Prostate gland (tissue), 2 donors: ENCODE data around the gene DENND2A. TPM values are rescaled to one million over a fixed set of nuclear protein-coding genes. Genes with fewer than 3 reads are reported as not detected.

Experiments
- DNase-seq: peaks from one replicate; pipeline ENCODE4 v3.0.0-alpha.2; 2019; ENCODE audit warnings: low spot score
- H3K27ac ChIP-seq, 2 donors: fragments of 200-600 bp; sonication (generic); 2 replicates each; pipeline ENCODE4 v1.5.1; 2017 to 2019
- H3K27me3 ChIP-seq: fragments of 200-600 bp; sonication (generic); replicated peaks from 2 replicates; pipeline ENCODE4 v1.5.1; 2019; ENCODE audit not compliant: insufficient read depth
- H3K36me3 ChIP-seq, 2 donors: fragments of 200-600 bp; sonication (generic); 1 replicate in 1 of 2; 2 replicates in 1 of 2; pipeline versions ENCODE4 v1.5.1 to v1.8.1; 2017 to 2019
- H3K4me1 ChIP-seq: fragments of 200-600 bp; sonication (generic); replicated peaks from 2 replicates; pipeline ENCODE4 v1.5.1; 2019
- H3K4me3 ChIP-seq, 2 donors: fragments of 200-600 bp; sonication (generic); 2 replicates each; pipeline ENCODE4 v1.5.1; 2017 to 2019
- H3K9me3 ChIP-seq: fragments of 200-600 bp; sonication (generic); 2 replicates; pipeline ENCODE4 v1.5.1; 2017
- POLR2A ChIP-seq: fragments of 450-650 bp; IDR thresholded peaks from one replicate; pipeline ENCODE4 v1.6.1; 2016; ENCODE audit warnings: antibody characterized with exemption, mild to moderate bottlenecking
- POLR2AphosphoS5 ChIP-seq: sonication (generic); formaldehyde crosslinking; IDR thresholded peaks from one replicate; pipeline ENCODE4 v1.6.1; 2017; ENCODE audit warnings: antibody characterized with exemption
- WGBS: methylation state at CpG from one replicate; pipeline ENCODE4 v1.1.5; 2018; 5-methylcytosine and 5-hydroxymethylcytosine counted together
- intact Hi-C: fragments of 100-400 bp; cut with DNase I; formaldehyde crosslinking; loops from one replicate; pipeline ENCODE4 v1.14.2; 2022
- total RNA-seq, 2 donors: library from RNA; depleted of rRNA; stranded (reverse); fragments of >200 nt; gene quantifications; one replicate each; pipeline ENCODE4 v1.1.0, GENCODE V29; 2016
- TF ChIP-seq, protein P1 (sequence below), 4 experiments: fragments of 200-600 bp in 2 of 4; fragments of 450-650 bp in 2 of 4; sonication (generic) in 2 of 4; IDR thresholded peaks; 1 replicate in 3 of 4; 2 replicates in 1 of 4; pipeline ENCODE4 v1.5.1; 2016 to 2019; ENCODE audit warnings: antibody characterized with exemption in 4 of 4, mild to moderate bottlenecking in 2 of 4, moderate library complexity in 2 of 4

The DENND2A gene, protein sequence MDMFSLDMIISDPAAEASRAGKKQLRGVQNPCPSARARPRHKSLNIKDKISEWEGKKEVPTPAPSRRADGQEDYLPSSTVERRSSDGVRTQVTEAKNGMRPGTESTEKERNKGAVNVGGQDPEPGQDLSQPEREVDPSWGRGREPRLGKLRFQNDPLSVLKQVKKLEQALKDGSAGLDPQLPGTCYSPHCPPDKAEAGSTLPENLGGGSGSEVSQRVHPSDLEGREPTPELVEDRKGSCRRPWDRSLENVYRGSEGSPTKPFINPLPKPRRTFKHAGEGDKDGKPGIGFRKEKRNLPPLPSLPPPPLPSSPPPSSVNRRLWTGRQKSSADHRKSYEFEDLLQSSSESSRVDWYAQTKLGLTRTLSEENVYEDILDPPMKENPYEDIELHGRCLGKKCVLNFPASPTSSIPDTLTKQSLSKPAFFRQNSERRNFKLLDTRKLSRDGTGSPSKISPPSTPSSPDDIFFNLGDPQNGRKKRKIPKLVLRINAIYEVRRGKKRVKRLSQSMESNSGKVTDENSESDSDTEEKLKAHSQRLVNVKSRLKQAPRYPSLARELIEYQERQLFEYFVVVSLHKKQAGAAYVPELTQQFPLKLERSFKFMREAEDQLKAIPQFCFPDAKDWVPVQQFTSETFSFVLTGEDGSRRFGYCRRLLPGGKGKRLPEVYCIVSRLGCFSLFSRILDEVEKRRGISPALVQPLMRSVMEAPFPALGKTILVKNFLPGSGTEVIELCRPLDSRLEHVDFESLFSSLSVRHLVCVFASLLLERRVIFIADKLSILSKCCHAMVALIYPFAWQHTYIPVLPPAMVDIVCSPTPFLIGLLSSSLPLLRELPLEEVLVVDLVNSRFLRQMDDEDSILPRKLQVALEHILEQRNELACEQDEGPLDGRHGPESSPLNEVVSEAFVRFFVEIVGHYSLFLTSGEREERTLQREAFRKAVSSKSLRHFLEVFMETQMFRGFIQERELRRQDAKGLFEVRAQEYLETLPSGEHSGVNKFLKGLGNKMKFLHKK
- total RNA-seq: 1 to 10 TPM; 4.0 to 9.2 TPM

GRCh38 chr7:140640727-140641523, at the start of gene DENND2A:
Gene DENND2A, minus strand, starts transcription at chr7:140640813. Its CDS starts 38,416 bp downstream, at chr7:140602397.
- Histone ChIP-seq H3K27me3 (no peaks in the 10 kb centered on the region), H3K36me3 (no peaks in the 10 kb centered on the region), H3K27ac (peak within 1 kb of the TSS; percentile 70 to 78), H3K9me3 (no peaks in the 10 kb centered on the region), H3K4me3 (peak within 1 kb of the TSS; percentile 50 to 51), H3K4me1 (no peaks in the 10 kb centered on the region)
- intact Hi-C loops: loop anchor here (5.0 kb wide), 1 partner anchor 39 kb away; no protein-coding TSS in a partner anchor
- 11% methylated on average over 62 of the region's 78 CpGs for WGBS
- DNase-seq: peak; percentile 27
- TF ChIP-seq, protein P1, sequence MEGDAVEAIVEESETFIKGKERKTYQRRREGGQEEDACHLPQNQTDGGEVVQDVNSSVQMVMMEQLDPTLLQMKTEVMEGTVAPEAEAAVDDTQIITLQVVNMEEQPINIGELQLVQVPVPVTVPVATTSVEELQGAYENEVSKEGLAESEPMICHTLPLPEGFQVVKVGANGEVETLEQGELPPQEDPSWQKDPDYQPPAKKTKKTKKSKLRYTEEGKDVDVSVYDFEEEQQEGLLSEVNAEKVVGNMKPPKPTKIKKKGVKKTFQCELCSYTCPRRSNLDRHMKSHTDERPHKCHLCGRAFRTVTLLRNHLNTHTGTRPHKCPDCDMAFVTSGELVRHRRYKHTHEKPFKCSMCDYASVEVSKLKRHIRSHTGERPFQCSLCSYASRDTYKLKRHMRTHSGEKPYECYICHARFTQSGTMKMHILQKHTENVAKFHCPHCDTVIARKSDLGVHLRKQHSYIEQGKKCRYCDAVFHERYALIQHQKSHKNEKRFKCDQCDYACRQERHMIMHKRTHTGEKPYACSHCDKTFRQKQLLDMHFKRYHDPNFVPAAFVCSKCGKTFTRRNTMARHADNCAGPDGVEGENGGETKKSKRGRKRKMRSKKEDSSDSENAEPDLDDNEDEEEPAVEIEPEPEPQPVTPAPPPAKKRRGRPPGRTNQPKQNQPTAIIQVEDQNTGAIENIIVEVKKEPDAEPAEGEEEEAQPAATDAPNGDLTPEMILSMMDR (IDR thresholded peaks at IDR 0.05): no peak
- TF ChIP-seq POLR2AphosphoS5 (no peak), POLR2A (no peak)

DNA sequence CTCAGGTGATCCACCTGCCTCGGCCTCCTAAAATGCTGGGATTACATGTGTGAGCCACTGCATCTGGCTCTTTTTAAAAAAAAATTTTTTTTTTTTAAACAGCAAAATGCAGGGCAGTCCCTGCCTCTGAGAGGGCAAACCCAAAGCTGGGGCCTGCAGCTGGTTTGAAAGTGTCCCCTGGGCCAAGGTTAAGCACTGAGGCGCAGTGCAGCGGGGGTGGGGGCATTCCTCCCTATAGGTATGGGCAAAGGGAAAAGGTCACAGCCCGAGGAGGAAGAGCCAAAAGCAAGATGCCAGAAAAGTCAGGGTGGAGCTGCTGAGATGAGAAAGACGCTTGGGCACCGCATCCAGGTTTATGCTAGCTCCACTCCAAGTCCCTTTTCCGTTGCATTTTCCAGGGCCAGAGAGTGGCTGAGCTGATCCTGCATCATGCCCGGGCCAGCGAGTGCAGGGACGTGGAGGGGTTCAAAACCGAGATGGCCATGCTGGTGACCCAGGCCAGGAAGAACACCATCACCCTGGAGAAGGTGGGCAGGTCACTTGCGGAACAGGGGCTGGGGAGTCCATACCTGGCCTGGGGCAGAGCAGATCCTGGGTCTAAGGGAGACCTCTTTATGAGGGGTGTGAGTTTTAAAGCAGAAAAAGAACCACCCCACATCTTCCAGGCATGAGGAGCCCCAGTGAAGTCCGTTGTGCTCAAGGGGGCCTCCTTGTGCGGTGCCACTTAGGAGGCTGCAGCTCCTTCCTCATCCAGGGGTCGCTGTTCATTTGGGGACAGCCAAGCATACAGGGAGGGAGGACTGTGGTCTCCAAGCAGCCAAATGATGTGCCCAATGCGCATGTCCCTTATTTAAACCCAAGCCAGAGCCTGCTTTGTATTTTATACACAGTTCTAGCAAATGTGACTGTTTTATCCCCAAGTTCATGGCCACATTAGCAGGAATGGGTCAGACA, 48.9 kb upstream of the DENND2A start:
- H3K4me3 ChIP-seq: no peak overlapping the region
- intact Hi-C loops: loop anchor here (10.0 kb wide), 1 partner anchor 235 kb away; the partner anchor contains the start of gene BRAF
- WGBS: 93% methylated on average over 16 of the region's 16 CpGs
- no peaks in the 10 kb centered on the region for H3K9me3 ChIP-seq
- no peak overlapping the region for H3K27ac ChIP-seq
- H3K27me3 ChIP-seq: no peaks in the 10 kb centered on the region
- TF ChIP-seq, protein P1 (IDR thresholded peaks at IDR 0.05): no peak
- TF ChIP-seq POLR2A (no peak), POLR2AphosphoS5 (no peak)
- DNase-seq: no peak
- no peaks in the 10 kb centered on the region for H3K4me1 ChIP-seq
- H3K36me3 ChIP-seq: peaks cover 0 to 5% of the 10 kb centered on the region in 2 donors

GRCh38 chr7:140688341-140688740, 47.7 kb upstream of the DENND2A start:
- no peak for DNase-seq
- Histone ChIP-seq H3K27ac (no peak overlapping the region), H3K4me1 (no peaks in the 10 kb centered on the region), H3K36me3 (peaks cover 0 to 5% of the 10 kb centered on the region in 2 donors), H3K9me3 (no peaks in the 10 kb centered on the region), H3K27me3 (no peaks in the 10 kb centered on the region), H3K4me3 (no peak overlapping the region)
- no peak for TF ChIP-seq POLR2AphosphoS5
- TF ChIP-seq, protein P1 (IDR thresholded peaks at IDR 0.05): no peak
- no peak for TF ChIP-seq POLR2A
- intact Hi-C loops: no loop called here
- 84% methylated on average over 6 of the region's 6 CpGs for WGBS

DNA sequence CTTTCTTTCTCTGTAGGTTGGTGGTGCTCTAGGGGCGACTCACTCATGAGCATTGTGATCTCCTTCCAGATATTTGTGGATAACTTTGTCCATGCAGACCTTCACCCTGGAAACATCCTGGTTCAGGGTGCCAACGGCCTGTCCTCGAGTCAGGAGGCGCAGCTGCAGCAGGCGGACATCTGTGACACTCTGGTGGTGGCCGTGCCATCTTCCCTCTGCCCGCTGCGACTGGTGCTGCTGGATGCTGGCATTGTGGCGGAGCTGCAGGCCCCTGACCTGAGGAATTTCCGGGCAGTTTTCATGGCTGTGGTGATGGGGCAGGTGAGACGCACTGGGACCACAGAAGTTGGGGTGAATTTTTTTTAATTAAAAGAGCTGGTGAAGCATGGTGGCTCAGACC, 46.3 kb upstream of the DENND2A start:
- TF ChIP-seq POLR2AphosphoS5: no peak
- no peak for TF ChIP-seq POLR2A
- TF ChIP-seq, protein P1 (IDR thresholded peaks at IDR 0.05): no peak
- H3K36me3 ChIP-seq: peaks cover 0 to 5% of the 10 kb centered on the region in 2 donors
- H3K4me1 ChIP-seq: no peaks in the 10 kb centered on the region
- no peak overlapping the region for H3K27ac ChIP-seq
- H3K9me3 ChIP-seq: no peaks in the 10 kb centered on the region
- intact Hi-C loops: no loop called here
- no peaks in the 10 kb centered on the region for H3K27me3 ChIP-seq
- DNase-seq: no peak
- H3K4me3 ChIP-seq: no peak overlapping the region
- 97% methylated on average over 11 of the region's 11 CpGs for WGBS
